Transverse colon (tissue), 3 donors: Measurements from ENCODE around the gene RALGPS2.

Experiments
- CTCF ChIP-seq, 5 experiments: fragments of 200-600 bp in 3 of 5; fragments of 450-650 bp in 2 of 5; sonication (generic) in 3 of 5; IDR thresholded peaks; 1 replicate in 2 of 5; 2 replicates in 3 of 5; pipeline ENCODE4 v1.5.1; 2016 to 2017; ENCODE audit warnings: antibody characterized with exemption in 5 of 5, inconsistent platforms in 3 of 5, mild to moderate bottlenecking in 2 of 5, moderate library complexity in 1 of 5
- EP300 ChIP-seq: sonication (generic); formaldehyde crosslinking; IDR thresholded peaks from one replicate; pipeline ENCODE4 v1.6.1; 2017; ENCODE audit warnings: antibody characterized with exemption, low read depth
- POLR2A ChIP-seq: fragments of 450-650 bp; IDR thresholded peaks from one replicate; pipeline ENCODE4 v1.6.1; 2016; ENCODE audit warnings: antibody characterized with exemption, mild to moderate bottlenecking, moderate library complexity

GRCh38 chr1:178751046-178751445 is 26.0 kb downstream of the RALGPS2 start:
- TF ChIP-seq CTCF (IDR thresholded peaks at IDR 0.05) (no peak), POLR2A (no peak), EP300 (no peak)
